ENCODE measurements around the gene FRMD4A.
"Not testable (repeated sequence)": the region's sequence is repeated elsewhere in the genome, so short reads cannot be mapped to it uniquely, and the experiment has no call there.

The FRMD4A gene

DNA sequence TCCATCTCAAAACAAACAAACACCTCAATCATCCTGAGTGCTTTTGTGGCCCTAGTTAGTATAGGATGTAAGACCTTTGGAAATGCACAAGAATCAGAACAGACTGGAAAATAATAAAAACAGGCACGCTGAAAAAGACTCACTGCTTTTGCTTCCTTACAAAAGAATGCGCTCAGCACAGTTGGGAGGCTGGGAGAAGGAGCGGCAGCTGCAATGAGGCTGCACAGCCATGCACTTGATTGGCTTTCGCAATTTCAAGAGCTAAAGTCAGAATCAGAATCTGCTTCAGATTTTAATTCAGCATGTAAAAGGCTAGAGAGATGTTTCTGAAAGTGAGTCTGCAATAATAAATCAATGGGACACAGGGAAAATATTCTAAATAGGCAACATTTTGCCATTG, 97.2 kb downstream of the FRMD4A start:
- Histone ChIP-seq H3K9me3 (no peaks in the 10 kb centered on the region), H3K27me3 (no peaks in the 10 kb centered on the region), H3K36me3 (no peaks in the 10 kb centered on the region), H3K27ac (no peak overlapping the region), H3K4me1 (ENCODE audit: control insufficient read depth in 1 of 2, insufficient read depth in 1 of 2, low read depth in 1 of 2, low read length in 1 of 2) (no peaks in the 10 kb centered on the region), H3K4me3 (ENCODE audit: low read depth in 1 of 2, low read length in 1 of 2) (no peak overlapping the region)
- TF ChIP-seq, protein P1, sequence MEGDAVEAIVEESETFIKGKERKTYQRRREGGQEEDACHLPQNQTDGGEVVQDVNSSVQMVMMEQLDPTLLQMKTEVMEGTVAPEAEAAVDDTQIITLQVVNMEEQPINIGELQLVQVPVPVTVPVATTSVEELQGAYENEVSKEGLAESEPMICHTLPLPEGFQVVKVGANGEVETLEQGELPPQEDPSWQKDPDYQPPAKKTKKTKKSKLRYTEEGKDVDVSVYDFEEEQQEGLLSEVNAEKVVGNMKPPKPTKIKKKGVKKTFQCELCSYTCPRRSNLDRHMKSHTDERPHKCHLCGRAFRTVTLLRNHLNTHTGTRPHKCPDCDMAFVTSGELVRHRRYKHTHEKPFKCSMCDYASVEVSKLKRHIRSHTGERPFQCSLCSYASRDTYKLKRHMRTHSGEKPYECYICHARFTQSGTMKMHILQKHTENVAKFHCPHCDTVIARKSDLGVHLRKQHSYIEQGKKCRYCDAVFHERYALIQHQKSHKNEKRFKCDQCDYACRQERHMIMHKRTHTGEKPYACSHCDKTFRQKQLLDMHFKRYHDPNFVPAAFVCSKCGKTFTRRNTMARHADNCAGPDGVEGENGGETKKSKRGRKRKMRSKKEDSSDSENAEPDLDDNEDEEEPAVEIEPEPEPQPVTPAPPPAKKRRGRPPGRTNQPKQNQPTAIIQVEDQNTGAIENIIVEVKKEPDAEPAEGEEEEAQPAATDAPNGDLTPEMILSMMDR (IDR thresholded peaks at IDR 0.05) = no peak

DNA sequence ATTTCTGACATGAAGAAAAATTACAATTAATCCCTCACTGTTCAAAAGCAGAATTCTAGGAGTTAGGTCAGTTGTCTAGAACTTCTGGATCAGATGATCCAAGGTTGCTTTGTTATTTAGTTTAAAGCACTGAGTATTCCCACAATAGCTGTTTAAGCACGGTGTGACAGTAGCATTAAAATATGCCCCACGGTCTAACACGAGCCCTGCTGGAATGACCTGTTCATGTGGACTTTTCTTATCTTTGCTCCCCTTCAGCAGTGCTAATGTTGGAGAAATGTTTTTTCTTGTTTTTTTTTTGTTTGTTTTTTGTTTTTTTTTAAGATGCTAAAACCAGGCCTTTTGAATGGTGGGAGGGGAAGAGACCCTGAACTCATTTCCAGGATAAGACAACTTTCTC, 101.9 kb downstream of the FRMD4A start:
- not testable (repeated sequence) for H3K36me3 ChIP-seq; H3K27ac ChIP-seq; H3K4me1 ChIP-seq (ENCODE audit: control insufficient read depth in 1 of 2, insufficient read depth in 1 of 2, low read depth in 1 of 2, low read length in 1 of 2); H3K4me3 ChIP-seq (ENCODE audit: low read depth in 1 of 2, low read length in 1 of 2); H3K9me3 ChIP-seq
- peaks cover 13% of the 10 kb centered on the region for H3K27me3 ChIP-seq

DNA sequence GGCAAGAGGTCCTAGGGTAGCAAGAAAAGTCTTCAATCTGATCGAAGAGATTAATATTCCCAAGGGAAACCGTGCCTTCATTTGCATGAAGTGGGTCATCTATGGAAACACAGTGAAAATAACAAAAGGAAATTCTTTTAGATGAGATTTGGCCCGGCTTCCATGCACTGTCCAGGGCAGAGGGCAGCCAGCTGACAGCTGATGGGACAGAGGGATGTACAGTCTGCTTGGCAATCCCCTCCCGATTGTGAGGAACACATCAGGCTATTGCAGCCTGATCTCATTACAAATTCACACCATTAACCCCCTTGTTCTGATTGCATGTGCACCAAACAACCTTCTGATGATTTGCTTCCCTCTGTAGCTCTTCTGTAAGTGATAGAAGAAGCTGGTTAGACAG, 105.3 kb downstream of the FRMD4A start:
- Histone ChIP-seq H3K27ac (no peak overlapping the region), H3K9me3 (no peaks in the 10 kb centered on the region), H3K4me1 (ENCODE audit: control insufficient read depth in 1 of 2, insufficient read depth in 1 of 2, low read depth in 1 of 2, low read length in 1 of 2) (no peaks in the 10 kb centered on the region), H3K36me3 (no peaks in the 10 kb centered on the region), H3K4me3 (ENCODE audit: low read depth in 1 of 2, low read length in 1 of 2) (no peak overlapping the region), H3K27me3 (peaks cover 13% of the 10 kb centered on the region)
- TF ChIP-seq, protein P1 (IDR thresholded peaks at IDR 0.05) = no peak

DNA sequence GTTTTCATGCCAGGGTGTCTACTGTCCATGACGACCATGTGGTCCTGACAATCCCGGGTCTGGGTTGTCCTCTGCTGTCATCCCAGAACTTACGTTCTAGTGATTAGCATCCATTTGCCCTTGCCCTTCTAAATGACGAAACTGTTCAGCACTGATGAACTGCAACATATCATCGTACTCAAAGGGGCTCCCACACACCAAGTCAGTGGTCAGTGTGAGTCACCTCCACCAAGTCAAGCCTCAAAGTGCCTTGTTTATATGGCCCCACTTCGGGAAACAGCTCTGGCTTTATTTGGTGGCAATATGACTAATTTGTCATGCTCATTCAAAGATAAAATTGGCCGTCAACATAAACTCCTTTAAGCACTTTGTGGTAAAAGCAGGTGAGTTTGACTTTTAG, 110.7 kb downstream of the FRMD4A start:
- H3K9me3 ChIP-seq = no peaks in the 10 kb centered on the region
- TF ChIP-seq, protein P1 (IDR thresholded peaks at IDR 0.05) = no peak
- H3K36me3 ChIP-seq = no peaks in the 10 kb centered on the region
- H3K27ac ChIP-seq = no peak overlapping the region
- no peaks in the 10 kb centered on the region for H3K4me1 ChIP-seq (ENCODE audit: control insufficient read depth in 1 of 2, insufficient read depth in 1 of 2, low read depth in 1 of 2, low read length in 1 of 2)
- H3K4me3 ChIP-seq (ENCODE audit: low read depth in 1 of 2, low read length in 1 of 2) = no peak overlapping the region
- H3K27me3 ChIP-seq = peaks cover 7% of the 10 kb centered on the region

DNA sequence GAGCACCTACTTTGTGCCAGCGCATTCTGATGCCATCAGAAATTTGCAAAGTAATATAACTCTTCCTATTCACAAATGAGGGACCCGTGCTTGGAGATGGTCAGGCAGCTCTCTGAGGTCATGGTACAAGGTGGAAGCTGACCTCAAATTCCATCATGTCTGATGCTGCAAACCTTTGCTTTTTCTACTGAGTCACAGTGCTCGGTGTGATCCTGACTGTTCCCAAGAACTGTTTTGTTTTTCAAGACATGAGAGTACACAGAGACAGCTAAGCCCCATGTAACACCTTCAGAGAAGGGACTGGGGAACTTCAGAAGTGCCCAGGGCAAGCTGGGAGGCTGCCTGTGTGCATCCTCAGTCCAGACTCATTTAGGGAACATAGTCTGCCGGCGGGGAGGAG, 111.3 kb downstream of the FRMD4A start:
- Histone ChIP-seq H3K27ac (no peak overlapping the region), H3K27me3 (peaks cover 6% of the 10 kb centered on the region), H3K9me3 (no peaks in the 10 kb centered on the region), H3K4me1 (ENCODE audit: control insufficient read depth in 1 of 2, insufficient read depth in 1 of 2, low read depth in 1 of 2, low read length in 1 of 2) (no peaks in the 10 kb centered on the region), H3K36me3 (no peaks in the 10 kb centered on the region), H3K4me3 (ENCODE audit: low read depth in 1 of 2, low read length in 1 of 2) (no peak overlapping the region)
- TF ChIP-seq, protein P1 (IDR thresholded peaks at IDR 0.05) = no peak

DNA sequence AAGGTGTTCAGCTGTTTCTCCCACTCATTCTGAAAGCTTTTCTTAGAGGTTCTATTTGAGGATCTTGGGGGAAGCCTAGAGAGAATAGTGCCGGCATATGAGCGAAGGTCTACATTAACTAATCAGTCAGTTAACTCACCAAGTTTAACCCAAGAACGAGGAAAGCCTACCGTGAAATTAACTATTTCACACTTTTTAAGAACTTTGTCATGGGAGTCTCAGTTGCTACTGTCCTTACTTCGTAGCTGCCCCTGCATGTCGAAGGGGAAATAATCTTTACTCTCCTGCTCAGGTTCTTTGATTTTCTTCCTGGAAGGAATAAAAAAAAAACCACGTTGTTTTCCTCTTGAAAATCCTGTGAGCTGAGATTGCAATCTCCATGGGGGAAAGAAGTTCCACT, 115.1 kb downstream of the FRMD4A start:
- Histone ChIP-seq H3K9me3 (no peaks in the 10 kb centered on the region), H3K27me3 (no peaks in the 10 kb centered on the region), H3K4me1 (ENCODE audit: control insufficient read depth in 1 of 2, insufficient read depth in 1 of 2, low read depth in 1 of 2, low read length in 1 of 2) (no peaks in the 10 kb centered on the region), H3K27ac (no peak overlapping the region), H3K4me3 (ENCODE audit: low read depth in 1 of 2, low read length in 1 of 2) (no peak overlapping the region), H3K36me3 (no peaks in the 10 kb centered on the region)
- TF ChIP-seq, protein P1 (IDR thresholded peaks at IDR 0.05) = no peak

DNA sequence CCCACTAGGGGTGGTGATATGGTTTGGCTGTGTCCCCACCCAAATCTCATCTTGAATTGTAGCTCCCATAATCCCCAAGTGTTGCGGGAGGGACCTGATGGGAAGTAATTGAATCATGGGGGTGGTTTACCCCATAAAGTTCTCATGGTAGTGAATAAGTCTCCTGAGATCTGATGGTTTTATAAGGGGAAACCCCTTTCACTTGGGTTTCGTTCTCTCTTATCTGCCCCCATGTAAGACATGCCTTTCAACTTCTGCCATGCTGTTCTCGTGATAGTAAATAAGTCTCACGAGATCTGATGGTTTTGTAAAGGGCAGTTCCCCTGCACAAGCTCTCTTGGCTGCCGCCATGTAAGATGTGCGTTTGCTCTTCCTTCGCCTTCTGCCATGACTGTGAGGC, 117.0 kb downstream of the FRMD4A start:
- H3K27me3 ChIP-seq; H3K27ac ChIP-seq; H3K4me3 ChIP-seq (ENCODE audit: low read depth in 1 of 2, low read length in 1 of 2); H3K36me3 ChIP-seq; H3K9me3 ChIP-seq; H3K4me1 ChIP-seq (ENCODE audit: control insufficient read depth in 1 of 2, insufficient read depth in 1 of 2, low read depth in 1 of 2, low read length in 1 of 2): not testable (repeated sequence)
